Activated B cell treated with CpG ODN at 0.5 μM for 24 hours (primary cell): ENCODE results near the gene SRP54. TPM values are rescaled to one million over a fixed set of nuclear protein-coding genes. Genes with fewer than 3 reads are reported as not detected.
"Not testable (repeated sequence)": the region's sequence is repeated elsewhere in the genome, so short reads cannot be mapped to it uniquely, and the experiment has no call there.

Experiments
- ATAC-seq: fragments of 200-7000 bp; cut with Tn5 transposase; one replicate; pipeline ENCODE4 v1.10.0; 2021; ENCODE audit warnings: low read depth, mild to moderate bottlenecking, moderate library complexity
- CTCF ChIA-PET: fragments of 350-600 bp; sonication (Branson Sonifier 250); formaldehyde crosslinking; loops from one replicate; lab custom pipeline; 2021; ENCODE audit warnings: antibody characterized with exemption; lab: Charles Lee
- POLR2A ChIA-PET: fragments of 350-600 bp; sonication (Branson Sonifier 250); formaldehyde crosslinking; loops from one replicate; lab custom pipeline; 2021; ENCODE audit warnings: antibody characterized with exemption; lab: Charles Lee
- DNase-seq: peaks from one replicate; pipeline ENCODE4 v3.0.0; 2022
- H3K27ac Mint-ChIP-seq: one replicate; pipeline ENCODE4 v1.8.0; 2020; ENCODE audit warnings: mixed read lengths
- H3K27me3 Mint-ChIP-seq: one replicate; pipeline ENCODE4 v1.8.0; 2021; ENCODE audit warnings: mixed read lengths
- H3K36me3 Mint-ChIP-seq: one replicate; pipeline ENCODE4 v1.8.0; 2021; ENCODE audit warnings: low read depth, mixed read lengths
- H3K4me1 Mint-ChIP-seq: one replicate; pipeline ENCODE4 v1.8.0; 2021; ENCODE audit warnings: mixed read lengths
- H3K4me3 Mint-ChIP-seq: one replicate; pipeline ENCODE4 v1.8.0; 2020; ENCODE audit warnings: mild to moderate bottlenecking, mixed read lengths
- H3K9me3 Mint-ChIP-seq: one replicate; pipeline ENCODE4 v1.8.0; 2020; ENCODE audit warnings: mixed read lengths
- intact Hi-C: fragments of 100-400 bp; cut with micrococcal nuclease; formaldehyde crosslinking; loops from one replicate; pipeline ENCODE4 v1.15.1; 2024
- total RNA-seq: library from RNA; stranded (reverse); gene quantifications from 2 replicates; pipeline ENCODE4 v1.2.3, GENCODE V29; 2022
- TF ChIP-seq, protein P1 (sequence below): fragments of 200-600 bp; IDR thresholded peaks from one replicate; pipeline ENCODE4 v1.8.0; 2022; ENCODE audit warnings: antibody characterized with exemption, mild to moderate bottlenecking

SRP54 gene
- total RNA-seq, 1 donor from 2014 or later = 54.7 TPM

DNA sequence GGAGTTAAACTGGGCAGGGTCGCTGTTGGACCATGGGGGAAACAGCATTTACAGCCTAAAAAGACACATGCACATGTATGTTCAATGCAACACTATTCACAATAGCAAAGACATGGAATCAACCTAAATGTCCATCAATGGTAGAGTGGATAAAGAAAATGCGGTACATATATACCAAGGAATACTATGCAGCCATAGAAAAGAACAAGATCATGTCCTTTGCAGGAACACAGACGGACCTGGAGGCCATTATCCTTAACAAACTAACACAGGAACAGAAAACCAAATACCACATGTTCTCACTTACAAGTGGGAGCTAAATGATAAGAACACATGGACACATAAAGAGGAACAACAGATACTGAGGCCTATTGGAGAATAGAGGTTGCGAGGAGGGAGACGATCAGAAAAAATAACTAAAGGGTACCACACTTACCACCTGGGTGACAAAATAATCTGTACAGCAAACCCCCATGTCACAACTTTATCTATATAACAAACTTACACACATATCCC is 25.0 kb upstream of the SRP54 start:
- Mint-ChIP-seq H3K4me1 (no peaks in the 10 kb centered on the region), H3K4me3 (no peak overlapping the region), H3K27me3 (no peaks in the 10 kb centered on the region), H3K27ac (no peak overlapping the region), H3K36me3 (peaks cover 46% of the 10 kb centered on the region), H3K9me3 (no peaks in the 10 kb centered on the region)
- TF ChIP-seq, protein P1, sequence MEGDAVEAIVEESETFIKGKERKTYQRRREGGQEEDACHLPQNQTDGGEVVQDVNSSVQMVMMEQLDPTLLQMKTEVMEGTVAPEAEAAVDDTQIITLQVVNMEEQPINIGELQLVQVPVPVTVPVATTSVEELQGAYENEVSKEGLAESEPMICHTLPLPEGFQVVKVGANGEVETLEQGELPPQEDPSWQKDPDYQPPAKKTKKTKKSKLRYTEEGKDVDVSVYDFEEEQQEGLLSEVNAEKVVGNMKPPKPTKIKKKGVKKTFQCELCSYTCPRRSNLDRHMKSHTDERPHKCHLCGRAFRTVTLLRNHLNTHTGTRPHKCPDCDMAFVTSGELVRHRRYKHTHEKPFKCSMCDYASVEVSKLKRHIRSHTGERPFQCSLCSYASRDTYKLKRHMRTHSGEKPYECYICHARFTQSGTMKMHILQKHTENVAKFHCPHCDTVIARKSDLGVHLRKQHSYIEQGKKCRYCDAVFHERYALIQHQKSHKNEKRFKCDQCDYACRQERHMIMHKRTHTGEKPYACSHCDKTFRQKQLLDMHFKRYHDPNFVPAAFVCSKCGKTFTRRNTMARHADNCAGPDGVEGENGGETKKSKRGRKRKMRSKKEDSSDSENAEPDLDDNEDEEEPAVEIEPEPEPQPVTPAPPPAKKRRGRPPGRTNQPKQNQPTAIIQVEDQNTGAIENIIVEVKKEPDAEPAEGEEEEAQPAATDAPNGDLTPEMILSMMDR = no peak
- no peak for ATAC-seq
- ChIA-PET CTCF (no interaction called here), POLR2A (no interaction called here)
- DNase-seq = no peak
- intact Hi-C loops = no loop called here

GRCh38 chr14:34962106-34962505 is 20.7 kb upstream of the SRP54 start:
- POLR2A ChIA-PET, ATAC-seq, H3K4me3 Mint-ChIP-seq, H3K27me3 Mint-ChIP-seq, H3K9me3 Mint-ChIP-seq, DNase-seq, CTCF ChIA-PET, H3K27ac Mint-ChIP-seq, H3K4me1 Mint-ChIP-seq, intact Hi-C loops: not testable (repeated sequence)
- peaks cover 40% of the 10 kb centered on the region for H3K36me3 Mint-ChIP-seq

- no peaks in the 10 kb centered on the region for H3K27me3 Mint-ChIP-seq
- TF ChIP-seq, protein P1 = no peak
- no peak for ATAC-seq
- intact Hi-C loops = no loop called here
- ChIA-PET POLR2A (no interaction called here), CTCF (no interaction called here)
- no peak overlapping the region for H3K4me3 Mint-ChIP-seq
- H3K9me3 Mint-ChIP-seq = no peaks in the 10 kb centered on the region
- H3K4me1 Mint-ChIP-seq = no peaks in the 10 kb centered on the region
- H3K36me3 Mint-ChIP-seq = peaks cover 36% of the 10 kb centered on the region
- H3K27ac Mint-ChIP-seq = no peak overlapping the region
- DNase-seq = no peak
Measured at GRCh38 chr14:34964977-34965764, 17.6 kb upstream of the SRP54 start.

DNA sequence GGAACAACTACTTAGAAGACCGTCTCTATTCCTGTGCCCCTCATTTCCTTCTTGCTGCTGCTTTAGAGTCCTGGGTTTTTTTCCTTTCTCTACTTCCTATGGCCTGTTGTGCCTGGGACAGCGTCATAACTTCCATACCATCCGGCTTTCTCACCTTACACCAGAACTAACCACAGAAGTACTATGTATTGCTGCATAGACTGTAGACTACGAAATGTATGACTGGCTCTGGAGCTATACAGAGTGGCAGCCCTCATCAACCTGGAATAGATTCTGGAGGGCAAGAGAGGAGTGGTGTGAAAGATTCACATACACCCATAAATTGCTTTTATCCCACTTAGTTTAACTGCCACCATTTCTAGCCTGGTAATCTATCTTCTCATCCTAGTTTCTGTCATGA is 16.9 kb upstream of the SRP54 start:
- ChIA-PET CTCF (no interaction called here), POLR2A (no interaction called here)
- Mint-ChIP-seq H3K27me3 (no peaks in the 10 kb centered on the region), H3K36me3 (peaks cover 34% of the 10 kb centered on the region), H3K9me3 (no peaks in the 10 kb centered on the region), H3K4me1 (no peaks in the 10 kb centered on the region), H3K4me3 (no peak overlapping the region), H3K27ac (no peak overlapping the region)
- intact Hi-C loops = no loop called here
- TF ChIP-seq, protein P1 = no peak
- ATAC-seq (no peak), DNase-seq (no peak)

GRCh38 chr14:34966413-34966812 is 16.4 kb upstream of the SRP54 start:
- Mint-ChIP-seq H3K36me3 (peaks cover 36% of the 10 kb centered on the region), H3K4me3 (no peak overlapping the region), H3K27me3 (no peaks in the 10 kb centered on the region), H3K27ac (peak overlapping the region; percentile 8), H3K9me3 (no peaks in the 10 kb centered on the region), H3K4me1 (peaks cover under 1% of the 10 kb centered on the region)
- ChIA-PET POLR2A (interaction anchor here (1.1 kb wide), 1 partner anchor 16 kb away, joined by 3 read pairs; the partner anchor contains the start of gene SRP54), CTCF (no interaction called here)
- intact Hi-C loops = no loop called here
- peak; percentile 57 for ATAC-seq
- no peak for DNase-seq
- TF ChIP-seq, protein P1 = no peak
